DMS 273 (cell line): ENCODE measurements around the gene KCNIP1.
A peak's percentile ranks its signal among the peaks of the same experiment; 100 is the strongest.
"Not testable (repeated sequence)": the region's sequence is repeated elsewhere in the genome, so short reads cannot be mapped to it uniquely, and the experiment has no call there.

Source experiments
- DNase-seq: peaks from one replicate; lab custom pipeline; 2025; ENCODE audit not compliant: unreplicated experiment; lab: John Stamatoyannopoulos, UW

The KCNIP1 gene

DNA sequence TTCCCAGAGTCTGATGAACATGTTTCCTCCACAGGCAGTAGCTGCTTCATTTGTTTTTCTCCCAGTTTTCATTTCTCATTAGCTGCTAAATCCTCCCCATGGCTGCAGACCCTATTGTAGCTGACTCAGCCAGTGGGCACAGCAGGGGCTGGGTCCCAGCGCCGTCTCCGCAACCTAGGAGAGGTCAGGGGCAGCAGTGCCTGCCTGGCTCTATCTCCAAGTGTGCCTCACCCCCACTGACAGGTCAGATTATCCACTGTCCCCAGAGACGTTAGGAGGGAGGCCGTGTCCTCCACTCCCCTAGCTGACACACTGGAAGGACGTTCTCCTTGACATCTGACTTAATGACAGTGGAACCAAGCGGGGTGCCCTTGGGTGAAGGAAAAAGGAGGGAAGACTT is 31.1 kb downstream of the KCNIP1 start:
- no peak for DNase-seq

DNA sequence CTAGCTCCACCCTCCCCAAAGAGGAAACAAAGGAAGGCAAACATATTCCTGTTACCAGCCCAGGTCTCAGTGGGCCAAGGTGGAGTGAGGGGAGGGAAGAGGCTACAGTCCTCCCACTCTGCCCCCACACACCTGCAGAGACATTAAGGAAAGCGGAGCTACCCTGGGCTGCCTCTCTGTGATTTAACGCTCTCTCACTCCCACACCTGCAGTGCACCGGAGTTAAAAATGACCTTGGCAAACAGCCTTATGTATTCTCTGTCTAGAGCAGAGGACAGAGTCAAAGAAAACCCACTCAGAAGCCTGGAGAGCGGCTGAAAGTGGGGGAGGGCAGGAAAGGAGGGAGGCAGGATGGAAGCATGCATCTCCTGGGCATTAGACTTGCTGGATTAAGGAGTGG is 32.7 kb downstream of the KCNIP1 start:
- DNase-seq = no peak

DNA sequence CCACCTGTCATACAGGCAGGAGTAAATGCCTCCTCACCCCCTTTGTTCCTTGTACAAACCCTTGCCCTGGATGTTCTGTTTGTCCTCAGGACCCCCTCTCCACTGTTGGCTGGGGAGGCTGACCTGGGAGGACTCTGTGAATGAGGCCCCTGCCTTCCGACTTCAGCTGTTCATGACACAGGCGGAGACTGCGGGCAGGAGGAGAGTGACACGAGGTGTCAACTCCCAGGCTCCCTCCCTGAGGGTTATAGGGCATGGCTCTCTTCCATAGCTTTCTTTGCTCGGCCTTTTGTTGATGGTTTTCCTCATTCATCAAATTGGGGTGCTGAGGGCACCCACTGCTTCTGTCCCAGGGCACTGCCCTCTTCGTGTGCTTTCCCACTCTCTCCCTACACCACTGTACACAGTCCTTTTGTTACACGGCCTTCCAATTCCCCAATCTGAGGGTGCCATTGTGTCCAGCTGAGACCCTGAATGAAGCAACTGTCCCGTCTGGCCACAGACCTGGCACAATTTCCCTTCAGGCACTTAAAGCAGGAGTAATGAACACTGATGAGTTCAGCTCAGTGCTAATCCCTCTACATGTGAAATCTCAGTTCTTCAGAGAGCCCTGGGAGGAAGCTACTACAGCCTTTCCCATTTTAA is 33.8 kb downstream of the KCNIP1 start:
- DNase-seq = no peak

DNA sequence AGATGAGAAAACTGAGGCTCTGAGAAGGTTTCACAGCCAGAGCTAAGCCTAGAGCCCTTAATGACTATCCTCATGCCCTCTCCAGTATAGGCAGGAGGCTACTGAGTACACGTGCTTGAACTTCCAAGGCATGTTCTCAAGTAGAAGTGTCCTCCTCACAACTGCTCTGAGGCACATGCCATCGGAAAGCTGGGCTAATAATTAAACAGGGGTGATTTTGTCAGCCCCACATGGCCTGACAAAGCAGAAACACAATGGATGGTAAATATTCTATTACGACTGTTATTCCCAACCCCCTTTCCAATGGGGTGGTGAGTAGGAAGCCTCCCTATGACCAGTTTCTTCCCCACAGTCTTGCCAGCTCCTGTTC is 34.3 kb downstream of the KCNIP1 start:
- DNase-seq = no peak

DNA sequence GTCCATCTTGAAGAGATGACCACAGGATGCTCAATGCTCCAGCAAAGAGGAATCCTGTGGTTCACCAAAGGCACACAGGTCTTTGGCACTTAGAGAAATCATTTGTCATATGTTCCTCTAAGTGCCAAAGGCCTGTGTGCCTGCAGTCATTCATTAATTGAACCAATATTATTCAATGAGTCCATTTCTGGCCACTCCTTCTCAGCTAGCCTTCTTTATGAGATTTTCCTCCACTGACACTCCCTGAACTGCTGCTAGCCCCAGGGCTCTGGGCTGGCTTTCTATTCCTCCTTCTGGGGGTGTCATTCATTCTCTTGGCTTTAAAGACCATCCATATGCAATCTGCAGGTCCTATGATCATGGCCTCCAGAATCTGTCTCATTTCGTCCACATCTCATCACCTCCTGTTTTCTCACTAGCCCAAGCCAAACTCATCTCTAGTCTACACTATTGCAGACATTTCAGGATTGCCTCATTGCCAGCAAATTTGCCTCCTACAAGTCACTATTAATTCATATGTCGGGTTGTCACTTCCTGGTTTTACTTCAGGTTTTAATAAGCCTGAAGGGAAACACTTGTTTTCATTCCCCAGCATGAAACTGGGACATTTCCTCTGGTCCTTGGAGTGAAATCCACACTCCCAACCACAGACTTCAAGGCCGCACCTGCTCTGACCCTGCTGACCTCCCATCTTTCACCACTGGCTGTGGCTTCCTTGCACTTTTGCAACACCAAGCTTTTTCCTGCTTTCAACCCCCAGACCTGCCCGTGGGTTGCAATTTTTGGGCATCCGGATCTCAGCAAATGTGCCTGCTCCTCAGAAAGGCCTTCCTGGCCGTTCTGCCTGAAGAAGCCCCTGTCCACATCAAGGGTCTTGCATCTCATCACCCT is 35.1 kb downstream of the KCNIP1 start:
- no peak for DNase-seq

DNA sequence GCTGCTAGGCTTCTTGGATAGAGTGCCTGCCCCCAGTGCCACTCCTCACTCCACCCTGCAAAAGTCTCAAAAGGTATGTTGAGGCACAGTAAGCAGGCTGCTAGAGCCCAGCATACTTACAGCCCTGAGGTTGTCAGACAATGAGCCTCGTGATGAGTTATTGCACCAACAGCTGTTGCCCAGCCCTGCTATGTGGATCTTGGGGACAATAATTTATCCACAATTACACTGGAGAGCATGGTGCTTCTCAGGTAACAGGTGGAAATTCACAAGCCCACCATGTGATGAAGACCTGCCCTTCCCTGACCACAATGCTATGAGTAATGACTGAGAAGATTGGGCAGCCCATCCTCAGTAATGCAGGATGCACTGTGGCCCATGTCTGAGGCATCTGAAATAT is 36.5 kb downstream of the KCNIP1 start:
- no peak for DNase-seq

DNA sequence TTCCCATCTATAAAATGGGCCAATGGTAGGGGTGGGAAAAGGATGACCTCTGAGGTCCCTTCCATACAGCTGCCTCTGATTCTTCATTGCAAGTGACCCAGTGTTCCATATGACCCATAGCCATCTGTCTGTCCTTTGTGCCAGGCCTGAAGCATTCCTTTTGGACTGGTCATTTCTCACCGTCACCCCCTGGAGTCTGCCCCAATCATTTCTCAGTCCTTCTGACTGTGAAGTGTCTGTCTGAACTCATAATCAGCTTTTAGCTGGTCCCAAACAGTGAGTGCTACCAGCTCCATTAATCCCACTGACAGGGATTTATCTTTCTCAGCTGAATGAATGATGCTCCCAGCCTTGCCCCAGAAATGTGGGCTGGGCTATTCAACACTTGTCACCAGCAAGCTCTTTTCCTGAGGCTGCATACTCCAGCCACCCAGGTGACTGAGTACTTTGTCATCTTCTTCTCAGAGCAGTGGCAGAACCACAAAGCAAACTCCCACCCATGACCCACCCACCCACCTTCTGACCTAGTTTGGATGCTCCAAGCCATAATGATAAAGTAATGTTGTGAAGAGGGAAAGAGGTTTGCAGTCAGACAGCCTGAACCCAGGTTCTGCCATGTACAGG is 37.4 kb downstream of the KCNIP1 start:
- no peak for DNase-seq

DNA sequence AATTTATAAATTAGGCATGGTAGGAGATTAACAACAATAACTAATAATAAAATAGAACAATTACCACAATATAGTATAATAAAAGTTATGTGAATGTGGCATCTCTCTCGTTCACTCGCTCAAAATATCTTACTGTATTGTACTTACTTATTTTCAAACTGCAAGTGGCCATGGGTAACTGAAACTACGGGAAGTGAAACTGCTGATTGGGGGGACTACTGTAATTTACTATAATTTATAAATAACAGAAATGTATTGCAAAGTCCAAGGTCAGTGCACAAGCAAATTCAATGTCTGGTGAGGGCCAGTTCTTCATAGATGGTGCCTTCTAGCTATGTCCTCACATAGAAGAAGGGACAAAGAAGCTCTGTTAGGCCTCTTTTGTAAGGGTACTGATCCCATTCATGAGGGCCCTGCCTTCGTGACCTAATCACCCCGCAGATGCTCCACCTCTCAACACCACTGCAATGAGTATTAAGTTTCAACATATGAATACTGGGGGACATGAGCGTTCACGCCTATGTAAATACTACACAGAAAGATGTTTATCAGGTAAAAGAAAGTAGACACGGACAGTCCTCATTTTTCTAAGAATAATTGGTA is 39.0 kb downstream of the KCNIP1 start:
- DNase-seq = peak; percentile 35

DNA sequence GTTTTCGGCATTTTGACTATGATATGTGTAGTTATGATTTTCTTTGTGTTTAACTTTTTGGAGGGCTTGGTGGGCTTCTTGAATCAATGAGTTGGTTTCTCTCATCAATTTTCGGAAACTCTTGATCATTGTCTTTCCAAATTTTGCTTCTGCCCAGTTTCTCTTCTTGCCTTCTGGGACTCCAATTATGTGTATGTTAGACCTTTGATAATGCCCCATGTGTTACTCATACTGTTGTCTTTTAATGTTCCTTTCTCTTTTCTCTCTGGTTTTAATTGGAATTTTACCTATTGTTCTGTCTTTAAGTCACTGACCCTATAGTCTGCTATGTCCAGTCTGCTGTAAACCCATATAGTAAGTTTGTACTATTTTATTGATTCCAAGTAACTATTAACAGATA is 41.5 kb downstream of the KCNIP1 start:
- no peak for DNase-seq

DNA sequence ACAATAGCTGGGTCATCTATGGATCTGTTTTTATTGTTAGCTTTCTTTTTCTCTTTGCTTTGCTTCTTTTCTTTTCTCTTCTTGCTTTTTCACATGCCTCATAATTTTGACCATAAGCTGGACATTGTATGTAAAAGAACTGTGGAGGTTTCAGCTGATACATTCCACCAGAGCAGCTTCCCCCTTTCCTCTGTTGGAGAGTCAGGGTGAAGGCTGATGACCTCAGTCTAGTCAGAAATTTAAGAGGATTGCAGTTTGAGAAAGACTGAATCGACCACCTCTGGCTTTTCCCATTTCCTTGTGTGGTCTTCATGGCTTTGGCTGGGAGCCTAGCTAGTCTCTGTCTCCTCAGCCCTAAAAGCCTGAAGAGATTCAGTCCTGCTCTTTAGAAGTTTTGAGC is 42.0 kb downstream of the KCNIP1 start:
- DNase-seq = no peak

DNA sequence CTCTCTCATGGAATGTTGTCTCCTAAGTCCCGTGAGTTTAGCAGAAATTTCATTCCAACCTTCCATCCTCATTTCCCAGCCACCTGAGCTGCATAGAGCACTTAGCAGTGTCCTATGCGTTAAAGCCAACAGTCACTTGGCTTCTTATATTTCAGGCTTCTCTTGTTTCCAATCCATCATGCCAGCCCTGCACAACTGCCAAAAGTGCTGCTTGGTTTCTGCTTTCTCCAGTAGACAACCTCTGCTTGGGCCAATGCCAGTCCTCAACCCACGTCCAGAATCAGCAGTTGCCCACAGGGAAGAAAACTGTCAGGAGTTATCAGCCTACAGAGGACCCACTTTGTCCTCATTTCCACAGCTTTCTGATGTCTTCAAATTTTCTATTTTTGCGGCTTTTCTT is 42.5 kb downstream of the KCNIP1 start:
- peak; percentile 31 for DNase-seq

DNA sequence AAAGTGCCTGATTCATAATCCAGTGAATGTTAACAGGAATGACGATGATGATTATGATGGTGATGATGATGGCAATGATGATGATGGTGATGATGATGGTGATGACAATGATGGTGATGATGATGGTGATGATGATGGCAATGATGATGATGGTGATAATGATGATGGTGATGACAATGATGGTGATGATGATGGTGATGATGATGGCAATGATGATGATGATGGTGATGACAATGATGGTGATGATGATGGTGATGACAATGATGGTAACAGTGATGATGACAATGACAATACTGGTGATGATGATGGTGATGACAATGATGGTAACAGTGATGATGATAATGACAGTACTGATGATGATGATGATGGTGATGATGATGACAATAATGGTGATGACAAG is 46.6 kb downstream of the KCNIP1 start:
- DNase-seq = not testable (repeated sequence)

DNA sequence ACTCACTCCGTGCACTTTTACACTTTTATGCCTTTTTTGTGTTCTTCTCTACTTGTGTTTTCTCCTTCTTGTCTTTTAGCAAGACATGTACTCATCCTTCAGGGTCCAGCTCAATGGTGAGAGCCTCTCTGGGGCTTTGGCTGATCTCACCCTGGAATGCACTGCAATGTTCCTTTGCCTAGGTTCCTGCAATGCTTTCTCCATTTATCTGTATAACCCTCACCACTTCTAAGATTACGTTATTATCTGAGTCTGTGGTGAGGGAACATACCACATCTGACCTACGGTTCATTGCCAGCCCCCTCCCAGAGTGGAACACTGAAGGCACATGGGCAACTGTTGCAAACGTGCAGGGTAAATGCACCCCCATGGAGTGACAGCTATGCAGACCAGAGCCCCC is 47.3 kb downstream of the KCNIP1 start:
- no peak for DNase-seq

DNA sequence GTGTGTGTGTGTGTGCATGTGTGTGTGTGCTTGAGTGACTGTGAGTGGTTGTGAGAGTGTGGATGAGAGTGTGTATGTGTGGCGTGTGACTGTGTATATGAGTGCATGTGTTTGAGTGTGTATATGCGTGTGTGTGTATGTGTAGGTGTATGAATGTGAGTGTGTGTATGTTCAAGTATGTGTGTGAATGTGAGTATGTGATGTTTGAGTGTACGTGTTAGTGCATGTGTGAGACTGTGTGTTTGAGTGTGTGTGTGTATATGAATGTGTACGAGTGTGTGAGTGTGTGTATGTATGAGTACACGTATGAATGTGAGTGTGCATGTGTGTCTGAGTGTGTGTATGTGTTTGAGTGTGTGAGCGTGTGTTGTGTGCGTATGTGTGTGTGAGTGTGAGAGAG is 47.8 kb downstream of the KCNIP1 start:
- DNase-seq = no peak

DNA sequence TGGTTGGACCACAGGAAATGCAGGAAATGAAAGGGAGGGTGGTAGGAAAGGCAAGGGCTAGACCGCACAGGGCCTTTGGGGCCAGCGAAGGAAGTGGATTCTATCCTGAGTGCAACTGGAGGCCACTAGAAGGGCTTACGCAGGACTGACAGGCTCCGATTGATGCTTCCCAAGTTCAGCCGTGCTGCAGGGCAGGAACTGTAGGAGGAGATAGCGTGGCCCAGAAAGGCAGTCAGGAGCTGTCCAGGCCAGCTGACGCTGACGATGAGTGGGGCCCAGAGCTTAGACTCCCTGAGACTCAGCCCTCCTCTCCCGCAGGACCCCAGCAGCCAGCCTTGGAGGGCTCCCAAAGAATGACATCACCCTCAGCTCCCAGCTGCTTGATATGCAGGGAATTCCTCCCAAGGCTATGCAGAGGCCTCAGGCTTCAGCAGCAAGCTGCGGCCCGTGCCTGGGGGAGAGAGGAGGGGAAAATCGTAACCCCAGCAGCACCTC is 48.8 kb downstream of the KCNIP1 start:
- DNase-seq = peak; percentile 81

DNA sequence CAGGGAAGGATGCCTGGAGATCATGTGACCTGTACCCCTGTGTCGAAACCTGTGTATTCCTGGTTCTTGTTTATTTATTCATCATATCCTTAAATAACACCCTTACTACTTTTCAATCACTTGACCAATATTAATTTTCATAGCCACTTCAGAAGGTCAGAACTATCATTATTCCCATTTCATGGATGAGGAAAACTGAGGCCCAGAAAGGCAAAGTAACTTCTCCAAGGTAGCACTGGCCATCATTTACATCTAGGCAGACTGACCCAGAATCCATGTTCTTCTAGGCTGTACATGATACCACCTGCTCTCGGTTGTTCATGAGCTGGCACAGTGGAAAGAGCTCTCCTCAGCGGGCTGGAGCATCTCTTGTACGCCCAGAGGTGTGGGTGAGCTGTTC is 49.4 kb downstream of the KCNIP1 start:
- DNase-seq = no peak

DNA sequence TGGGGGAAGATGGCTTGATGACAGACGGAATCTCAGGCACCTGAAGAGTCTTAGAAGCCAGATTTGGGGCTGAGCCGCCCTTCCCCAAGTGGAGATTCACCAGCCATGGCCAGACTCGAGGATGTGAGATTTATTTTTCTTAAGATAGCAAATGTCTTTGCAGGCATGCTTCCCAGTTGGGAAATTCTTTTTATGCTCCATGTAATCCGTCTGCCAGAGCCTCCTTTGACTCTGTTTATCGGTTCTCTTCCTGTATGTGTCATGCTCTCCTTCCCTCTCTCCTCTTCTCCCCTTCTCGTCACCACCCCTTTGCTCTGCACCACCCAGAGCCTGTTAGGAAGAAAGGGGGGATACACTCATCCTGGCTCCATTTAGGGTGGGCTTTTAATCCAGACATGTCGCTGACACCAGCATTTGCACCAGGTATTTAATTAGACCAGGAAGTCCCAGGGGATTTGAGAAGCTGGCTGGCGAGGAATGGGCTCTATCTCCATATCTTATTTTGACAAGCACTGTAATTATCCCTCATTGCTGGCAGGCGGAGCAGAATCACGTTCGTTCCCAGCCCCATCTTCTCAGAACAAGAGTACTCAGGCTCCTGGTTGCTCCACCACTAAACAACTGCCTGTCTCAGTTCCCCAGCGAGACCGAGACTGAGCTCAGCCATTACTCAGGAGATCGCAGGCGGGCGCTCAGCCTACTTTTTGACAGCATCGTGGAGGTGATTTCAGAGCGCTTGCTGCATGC is 50.9 kb downstream of the KCNIP1 start:
- DNase-seq = peak; percentile 66

DNA sequence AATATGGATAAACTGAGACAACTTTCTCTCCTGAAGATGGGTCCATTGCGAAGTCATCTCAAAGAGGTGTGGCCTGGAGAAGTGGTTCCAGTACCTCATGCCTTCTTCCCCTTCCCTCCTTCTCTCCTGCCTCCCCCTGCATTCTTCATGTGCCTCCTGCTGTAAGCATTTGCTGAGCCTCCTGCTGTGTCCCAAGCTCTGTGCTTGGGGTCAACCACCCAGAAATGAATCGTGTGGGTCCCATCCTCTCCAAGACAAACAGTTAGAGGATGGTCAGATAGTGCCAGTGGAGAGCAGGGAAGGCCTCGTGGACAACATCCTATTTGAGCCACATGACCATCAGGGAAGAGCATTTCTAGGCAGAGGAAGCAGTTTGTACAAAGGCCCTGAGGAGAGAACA is 53.5 kb downstream of the KCNIP1 start:
- DNase-seq = no peak

DNA sequence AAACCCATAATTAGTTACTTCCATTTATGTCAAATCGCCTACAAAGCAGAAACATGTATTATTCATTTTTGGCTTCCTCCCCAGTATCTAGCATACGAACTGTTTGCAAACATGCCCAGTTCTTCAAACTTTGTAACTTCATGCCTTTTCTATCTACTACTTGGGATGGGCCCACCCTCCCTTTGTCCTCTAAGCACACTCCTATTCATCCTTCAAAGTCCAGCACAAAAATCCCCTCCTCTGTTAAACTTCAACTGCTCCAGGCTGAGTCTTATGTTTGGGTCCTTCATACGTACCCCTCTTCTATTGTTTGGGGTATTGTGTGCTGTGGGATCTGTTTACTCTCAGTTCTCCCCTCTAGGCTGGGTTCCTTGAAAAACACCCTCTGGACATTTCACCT is 55.5 kb downstream of the KCNIP1 start:
- DNase-seq = no peak

DNA sequence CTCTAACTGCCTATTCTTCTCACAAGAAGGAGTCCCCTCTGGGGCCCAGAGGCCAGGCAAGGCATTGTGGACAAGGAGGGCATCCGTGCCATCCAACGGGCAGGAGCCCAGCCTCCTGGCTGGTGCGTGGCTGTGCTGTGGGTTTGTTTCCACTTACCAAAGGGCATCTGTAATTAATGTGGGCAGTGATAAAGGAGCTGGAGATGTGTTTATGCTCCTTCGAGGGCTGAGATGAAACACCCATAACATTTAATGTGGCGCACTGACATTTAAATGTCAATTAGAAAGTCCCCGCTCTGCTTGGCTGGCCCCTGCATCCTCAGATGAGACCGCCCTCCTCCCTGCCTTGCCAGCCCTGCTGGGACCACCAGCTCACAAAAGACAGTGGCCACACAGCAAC is 57.1 kb downstream of the KCNIP1 start:
- no peak for DNase-seq
